GM19043 (cell line): ENCODE results near the gene CPN1.
"Not testable (repeated sequence)": the region's sequence is repeated elsewhere in the genome, so short reads cannot be mapped to it uniquely, and the experiment has no call there.

ENCODE experiments used
- ATAC-seq: cut with Tn5 transposase; IDR thresholded peaks from one replicate; pipeline ENCODE4 v1.9.1; 2021; ENCODE audit warnings: low read depth; ENCODE audit not compliant: unreplicated experiment

CPN1 gene

DNA sequence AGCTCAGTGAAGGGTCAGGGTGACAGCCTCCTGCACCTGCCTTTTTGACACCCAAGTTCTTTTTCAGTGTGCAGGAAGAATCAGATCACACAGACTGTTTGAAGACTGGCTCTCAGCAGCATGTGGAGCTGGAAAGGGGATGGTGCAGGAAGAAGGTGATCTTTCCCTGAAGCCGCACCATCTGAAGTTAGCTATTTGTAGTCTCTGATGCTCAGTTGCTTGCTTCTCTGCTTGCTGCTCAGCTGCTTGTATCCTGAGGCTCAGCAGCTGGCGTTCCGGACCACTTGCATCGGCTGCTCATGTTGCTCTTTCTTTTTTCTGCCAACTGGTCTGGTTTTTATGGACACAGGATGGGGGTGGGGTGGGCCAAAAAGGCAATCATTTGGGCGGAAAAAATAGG is 56.1 kb downstream of the CPN1 start:
- no peak for ATAC-seq

DNA sequence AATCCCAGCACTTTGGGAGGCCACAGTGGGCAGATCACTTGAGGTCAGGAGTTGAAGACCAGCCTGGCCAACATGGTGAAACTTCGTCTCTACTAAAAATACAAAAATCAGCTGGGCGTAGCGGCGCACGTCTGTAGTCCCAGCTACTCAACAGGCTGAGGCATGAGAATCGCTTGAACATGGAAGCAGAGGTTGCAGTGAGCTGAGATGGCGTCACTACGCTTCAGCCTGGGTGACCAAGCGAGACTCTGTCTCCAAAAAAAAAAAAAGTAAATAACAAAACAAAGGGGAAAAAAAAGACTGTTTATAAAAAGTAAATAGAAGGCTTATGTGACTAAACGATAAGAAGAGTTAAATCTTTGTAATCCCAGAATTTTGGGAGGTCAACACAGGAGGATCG is 56.9 kb downstream of the CPN1 start:
- no peak for ATAC-seq

DNA sequence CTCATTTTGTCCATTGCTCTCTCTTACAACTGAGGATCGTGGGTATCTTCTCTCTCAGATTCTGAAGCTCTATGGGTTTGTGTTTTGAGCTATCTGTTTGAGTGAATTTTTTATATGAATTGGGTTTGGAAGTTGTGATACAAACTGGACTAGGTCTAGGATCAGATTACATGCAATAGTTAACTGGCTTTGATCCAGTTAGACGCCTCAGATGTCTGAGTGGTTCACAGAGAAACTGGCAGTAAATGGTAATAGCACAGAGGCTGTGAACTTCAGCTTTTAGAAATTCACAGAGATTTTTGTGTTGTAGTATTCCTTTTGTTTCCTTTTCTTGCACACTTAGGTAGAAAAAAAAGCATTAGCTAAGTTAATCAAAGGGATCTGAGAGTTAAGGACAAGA is 59.3 kb downstream of the CPN1 start:
- no peak for ATAC-seq

DNA sequence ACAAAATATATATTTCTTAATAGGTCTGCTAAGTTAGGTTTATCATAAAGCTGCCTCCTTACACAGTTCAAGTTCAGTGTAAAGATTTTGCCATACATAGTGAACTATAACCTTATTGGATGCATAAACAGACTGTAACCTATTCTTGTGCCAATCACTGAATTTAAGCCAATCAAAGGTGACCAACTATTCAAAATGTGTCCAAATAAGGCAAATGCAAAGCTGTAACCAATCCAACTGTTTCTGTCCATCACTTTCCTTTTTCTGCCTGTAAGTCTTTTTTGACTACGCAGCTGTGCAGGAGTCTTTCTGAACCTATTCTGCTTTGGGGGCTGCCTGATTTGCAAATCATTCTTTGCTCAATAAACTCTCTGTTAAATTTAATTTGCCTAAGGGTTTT is 60.3 kb downstream of the CPN1 start:
- ATAC-seq = no peak

DNA sequence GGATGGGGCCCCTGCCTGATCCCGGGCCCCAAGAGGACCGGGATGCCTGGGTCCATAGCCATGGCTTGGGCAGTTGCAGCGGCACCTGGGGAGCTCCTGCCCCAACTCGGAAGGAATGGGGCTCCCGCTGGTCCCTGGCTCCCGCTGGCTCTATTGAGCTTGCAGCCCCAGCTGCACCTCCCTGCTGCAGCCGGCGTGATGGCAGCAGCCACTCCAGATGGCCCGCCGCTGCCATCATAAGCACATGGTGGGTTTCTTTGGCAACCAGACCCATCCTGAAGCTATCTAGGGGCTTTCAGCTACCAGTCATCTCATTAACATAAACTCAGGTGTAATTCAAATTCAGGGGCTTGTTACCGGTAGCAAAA is 60.8 kb downstream of the CPN1 start:
- no peak for ATAC-seq

DNA sequence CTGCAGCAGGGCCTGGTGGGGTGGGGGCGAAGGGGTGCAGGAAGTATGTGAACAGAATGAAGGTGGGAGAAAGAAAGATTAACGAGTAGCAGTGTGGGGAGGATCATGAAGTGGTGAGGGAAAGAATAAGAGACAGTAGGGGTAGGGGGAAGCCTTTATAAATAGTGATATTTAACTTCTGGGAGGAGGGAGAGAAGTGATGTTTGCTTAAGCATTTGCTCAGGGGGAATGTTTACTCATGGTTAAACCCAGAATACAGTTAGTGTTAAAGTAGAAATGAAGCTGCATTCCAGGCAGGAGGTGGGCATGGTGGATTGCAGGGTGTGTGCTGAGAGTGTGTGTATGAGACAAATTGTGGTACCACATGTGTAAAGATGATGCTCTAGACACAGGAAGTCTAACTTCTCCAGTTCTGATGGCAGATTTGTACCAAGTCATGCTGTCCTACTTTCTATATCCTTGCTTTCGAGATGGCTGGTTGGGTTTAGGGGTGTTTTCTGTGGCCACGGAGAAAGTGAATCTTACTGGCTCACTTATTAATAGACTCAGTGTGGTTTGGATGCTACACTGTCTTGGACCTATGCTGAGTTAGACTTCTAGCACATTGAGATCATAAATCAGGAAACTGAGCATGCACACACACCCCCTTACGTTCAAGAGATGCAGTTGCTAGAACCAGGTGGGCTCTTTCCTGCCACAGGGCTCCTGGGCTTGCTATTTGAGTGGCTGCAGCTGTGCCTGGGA is 61.4 kb downstream of the CPN1 start:
- peak; percentile 74 for ATAC-seq

DNA sequence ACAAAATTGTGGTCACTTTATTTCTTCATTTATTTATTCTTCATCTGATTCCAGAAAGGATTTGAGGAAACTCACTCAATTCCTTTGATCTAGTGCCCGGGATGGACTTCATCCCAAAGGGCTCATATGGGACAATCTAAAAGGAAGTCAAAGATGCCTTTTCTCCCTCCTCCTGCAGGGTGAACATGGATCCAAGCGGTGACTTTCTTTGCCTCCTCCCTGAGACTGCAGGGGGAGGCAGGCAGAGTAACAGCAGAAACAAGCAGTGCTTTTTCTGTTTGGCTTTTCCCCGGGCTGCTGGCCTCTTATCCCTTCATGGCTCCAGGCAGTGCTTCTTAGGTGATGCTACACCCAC is 61.9 kb downstream of the CPN1 start:
- ATAC-seq = no peak

DNA sequence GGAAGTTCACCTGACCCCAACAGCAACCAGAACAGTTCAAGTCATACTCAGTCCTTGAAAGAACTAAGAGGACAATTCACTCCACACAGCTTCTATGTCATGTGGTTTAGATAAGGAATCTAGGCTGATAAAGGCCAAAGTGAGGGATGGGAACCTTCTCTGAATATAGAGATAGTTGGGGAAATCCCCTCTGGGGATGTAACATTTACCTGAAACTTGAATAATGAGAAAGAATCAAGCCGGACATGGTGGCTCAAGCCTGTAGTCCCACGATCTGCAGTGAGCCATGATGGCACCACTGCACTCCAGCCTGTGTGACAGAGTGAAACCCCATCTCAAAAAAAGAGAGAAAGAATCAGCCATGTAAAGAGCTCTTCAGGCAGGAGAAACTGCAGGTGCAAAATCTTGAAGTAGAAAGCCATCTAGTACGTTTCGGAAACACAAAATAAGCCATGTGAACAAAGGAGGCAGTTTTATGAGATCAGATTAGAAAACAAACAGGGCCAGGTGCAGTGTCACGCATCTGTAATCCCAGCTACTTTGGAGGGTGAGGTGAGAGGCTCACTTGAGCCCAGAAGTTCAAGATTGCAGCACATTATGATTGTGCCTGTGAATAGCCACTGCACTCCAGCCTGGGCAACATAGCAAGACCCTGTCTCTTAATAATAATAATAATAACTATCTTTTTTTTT is 67.5 kb downstream of the CPN1 start:
- peak; percentile 76 for ATAC-seq

DNA sequence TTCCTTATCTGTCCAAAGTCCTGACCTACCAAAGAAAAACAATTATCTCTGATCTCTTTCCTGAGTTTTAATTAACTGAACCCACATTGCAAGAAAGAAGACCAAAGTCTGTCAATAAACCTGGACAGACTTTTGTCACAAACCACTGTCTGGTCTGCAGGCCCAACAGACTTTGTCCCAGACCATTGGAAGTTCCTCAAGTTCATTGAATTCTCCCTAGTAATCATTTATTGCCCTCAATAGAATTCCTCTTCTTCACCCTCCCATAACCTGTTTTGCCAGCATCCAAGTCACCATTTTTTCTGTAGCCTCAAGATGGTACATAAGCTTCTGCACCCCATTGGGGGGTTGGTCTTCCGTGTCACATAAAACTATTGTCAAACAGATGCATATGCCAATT is 68.0 kb downstream of the CPN1 start:
- ATAC-seq = no peak

DNA sequence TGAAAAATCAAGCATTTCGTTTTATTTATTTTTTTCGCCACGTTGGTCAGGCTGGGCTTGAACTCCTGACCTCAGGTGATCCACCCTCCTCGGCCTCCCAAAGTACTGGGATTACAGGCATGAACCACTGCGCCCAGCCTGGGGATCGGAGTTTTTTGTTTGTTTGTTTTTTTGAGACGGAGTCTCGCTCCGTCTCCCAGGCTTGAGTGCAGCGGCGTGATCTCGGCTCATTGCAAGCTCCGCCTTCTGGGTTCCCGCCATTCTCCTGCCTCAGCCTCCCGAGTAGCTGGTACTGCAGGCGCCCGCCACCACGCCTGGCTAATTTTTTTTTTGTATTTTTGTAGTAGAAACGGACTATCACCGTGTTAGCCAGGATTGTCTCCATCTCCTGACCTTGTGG is 69.8 kb downstream of the CPN1 start:
- not testable (repeated sequence) for ATAC-seq

DNA sequence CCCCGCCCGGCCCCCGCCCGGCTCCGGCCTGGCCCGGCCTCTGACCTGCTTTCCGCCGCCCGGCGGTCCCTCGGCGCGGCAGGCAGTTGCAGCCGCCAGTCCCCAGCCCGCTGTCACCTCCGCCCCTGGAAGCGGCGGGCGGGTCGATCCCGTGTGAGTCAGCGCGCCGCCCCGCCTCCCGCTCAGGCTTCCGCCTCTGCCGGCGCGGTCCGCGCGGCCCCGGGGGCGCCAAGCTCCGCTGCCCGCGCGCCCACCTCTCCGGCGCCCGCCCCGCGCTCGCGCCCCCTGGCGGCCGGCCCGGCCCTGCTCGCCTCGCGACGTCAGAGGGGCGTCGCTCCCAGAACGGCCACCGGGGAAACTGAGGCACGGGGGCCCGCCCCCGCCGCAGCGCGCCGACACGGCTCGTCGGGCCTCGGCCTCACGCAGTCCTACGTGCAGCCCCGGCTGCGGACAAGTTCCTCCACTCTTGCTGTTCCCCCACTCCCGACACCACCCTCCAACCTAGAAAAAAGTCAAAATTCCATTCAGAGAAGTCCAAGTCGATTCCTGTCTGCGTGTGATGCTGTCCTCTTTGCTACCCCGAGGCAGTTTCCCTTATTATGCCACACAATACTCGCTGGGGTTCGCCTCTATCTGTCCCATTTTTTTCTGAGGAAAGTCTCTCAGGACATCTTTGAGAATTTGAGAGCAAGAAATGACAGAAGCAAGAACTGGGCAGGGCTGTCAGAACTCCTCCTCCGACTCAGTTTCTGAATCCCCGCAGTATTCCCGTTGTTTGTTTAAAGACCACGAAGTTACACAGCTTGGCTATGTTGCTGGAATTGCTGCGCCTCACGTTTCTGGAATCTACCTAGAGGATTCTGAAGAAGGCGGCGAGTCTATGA is 71.6 kb downstream of the CPN1 start, which contains the start of gene DNMBP:
TSS of gene DNMBP (minus strand) at position 155 of the 884 bp plus-strand sequence. CDS start 37,823 bp downstream, outside the sequence.
- peak; percentile 44 for ATAC-seq

DNA sequence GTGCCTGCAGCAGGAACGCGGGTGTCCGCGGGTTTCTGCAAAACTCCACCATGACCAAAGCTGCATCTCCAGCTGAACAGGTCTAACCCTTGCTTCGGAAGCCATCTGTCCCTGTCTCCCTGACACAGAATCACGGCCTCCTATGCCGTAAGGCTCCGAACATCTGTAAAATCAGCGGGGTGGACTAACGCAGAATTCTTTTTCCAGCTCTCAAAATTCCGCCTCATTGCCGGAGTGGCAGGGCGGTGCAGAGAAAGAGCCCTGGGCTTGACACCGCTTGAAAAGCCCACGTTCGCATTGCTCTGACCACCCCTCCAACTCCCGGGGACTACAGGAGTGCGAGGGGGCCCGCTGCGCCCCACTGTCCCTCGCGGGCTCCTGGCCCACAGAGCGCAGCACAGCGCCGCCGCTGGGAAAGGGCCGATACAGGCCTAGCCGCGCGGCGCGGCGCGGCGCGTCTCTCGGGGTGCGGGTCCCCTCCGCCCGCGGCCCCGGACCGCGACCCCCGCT is 72.3 kb downstream of the CPN1 start:
- peak; percentile 26 for ATAC-seq

DNA sequence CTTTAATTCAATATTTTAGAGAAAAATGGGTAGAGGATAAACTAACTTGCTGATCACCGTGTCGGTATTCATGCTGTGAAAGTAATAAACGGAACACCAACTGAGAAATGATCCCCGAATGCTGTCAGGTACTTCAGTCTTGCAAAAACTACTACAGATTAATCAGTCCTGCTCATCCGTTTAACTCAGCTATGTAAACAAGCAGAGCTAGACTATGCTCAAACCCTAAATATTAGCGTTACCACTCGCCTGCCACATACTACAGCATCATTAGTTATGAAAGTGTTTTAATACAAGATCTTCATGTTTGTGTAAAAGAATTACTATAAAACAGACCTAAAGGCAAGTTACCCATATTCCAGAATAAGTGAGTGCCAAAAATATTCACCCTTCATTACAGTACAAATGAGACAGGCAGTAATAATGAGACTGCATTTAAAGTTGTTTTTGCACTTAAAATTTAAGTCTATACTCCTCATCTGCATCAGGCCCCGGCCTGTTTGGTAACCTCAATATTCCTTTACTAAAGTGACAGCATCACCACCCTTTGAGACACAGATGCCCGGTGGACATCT is 72.9 kb downstream of the CPN1 start:
- ATAC-seq = no peak

DNA sequence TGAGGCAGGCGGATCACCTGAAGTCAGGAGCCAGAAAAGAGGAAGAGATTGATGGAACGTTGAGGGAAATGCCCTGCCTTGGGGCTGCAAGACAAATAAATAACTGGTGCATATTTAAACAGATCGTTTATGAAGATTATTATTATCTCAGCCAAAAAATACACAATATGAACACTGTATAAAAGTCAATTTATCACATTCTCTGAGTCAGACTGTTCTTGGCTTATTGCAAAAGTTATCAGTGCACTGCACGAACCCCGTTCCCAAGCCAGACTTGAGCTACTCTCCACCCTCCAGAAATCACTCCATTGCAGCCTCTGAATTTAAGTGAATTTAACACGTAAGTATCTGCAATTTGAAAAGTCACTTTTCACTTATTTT is 73.5 kb downstream of the CPN1 start:
- no peak for ATAC-seq

DNA sequence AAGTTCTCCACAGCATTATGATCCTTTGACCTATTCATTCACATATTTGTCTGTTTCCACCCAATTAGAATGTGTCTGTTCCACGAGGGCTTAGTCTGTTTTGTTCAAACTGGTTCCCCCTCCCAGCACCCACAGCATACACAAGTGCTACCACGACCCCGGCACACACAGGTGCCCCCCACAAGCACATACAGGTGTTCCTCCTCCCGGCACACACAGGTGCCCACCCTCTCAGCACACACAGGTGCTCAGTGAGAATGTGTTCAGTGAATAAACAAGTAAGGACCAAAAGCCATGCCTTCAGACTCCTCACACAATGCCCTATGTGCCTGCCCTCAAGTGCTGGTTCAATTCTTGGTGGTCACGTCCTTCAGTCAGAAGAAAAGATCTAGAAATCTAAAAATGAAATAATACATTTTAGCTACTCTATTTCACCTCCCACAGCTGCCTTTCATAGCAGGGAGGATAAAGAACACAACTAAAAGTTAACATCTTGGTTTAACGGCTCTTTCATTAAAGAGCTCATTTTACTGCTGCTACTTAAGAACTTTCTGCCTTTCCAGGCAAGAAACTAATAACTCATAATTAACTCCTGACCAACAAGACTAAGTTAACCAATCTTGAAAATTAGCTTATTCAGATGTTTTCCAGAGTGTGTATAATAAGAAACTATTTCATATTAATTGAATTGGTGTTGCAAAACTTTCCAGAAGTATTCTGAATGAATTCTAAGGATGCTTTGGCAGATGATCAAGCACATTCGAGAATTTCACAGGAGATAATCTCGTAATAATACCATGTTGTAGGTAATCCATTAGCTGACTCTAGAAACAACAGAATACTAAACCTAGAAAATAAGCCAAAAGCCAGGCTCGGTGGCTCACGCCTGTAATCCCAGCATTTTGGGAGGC is 74.2 kb downstream of the CPN1 start:
- no peak for ATAC-seq

DNA sequence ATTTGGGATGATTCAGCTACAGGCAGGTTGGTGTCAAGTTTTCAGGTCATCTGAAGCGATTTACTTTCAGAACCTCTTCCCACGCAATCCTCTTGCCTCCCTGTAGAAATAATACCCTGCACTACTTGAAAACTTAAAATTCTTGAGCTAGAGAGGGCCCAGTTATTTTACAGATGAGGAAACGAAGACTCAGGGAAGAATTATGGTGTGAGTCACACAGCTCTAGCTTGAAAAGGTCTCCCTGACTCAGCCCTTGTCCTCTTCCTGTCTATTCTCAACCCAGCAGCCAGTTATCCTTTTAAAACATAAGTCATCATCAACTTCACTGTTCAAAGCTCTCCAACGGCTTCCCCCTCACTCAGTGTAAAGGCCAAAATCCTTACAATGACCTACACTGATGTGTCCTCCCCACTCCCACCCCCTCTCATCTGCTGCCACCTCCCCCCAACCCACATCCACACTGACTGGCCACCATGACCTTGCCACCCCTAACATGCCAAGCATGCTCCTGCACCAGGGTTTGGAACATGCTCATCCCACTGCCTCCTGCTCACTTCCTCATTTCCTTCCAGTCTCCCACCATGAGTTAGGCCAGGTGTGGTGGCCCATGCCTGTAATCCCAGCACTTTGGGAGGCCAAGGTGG is 75.3 kb downstream of the CPN1 start:
- no peak for ATAC-seq

DNA sequence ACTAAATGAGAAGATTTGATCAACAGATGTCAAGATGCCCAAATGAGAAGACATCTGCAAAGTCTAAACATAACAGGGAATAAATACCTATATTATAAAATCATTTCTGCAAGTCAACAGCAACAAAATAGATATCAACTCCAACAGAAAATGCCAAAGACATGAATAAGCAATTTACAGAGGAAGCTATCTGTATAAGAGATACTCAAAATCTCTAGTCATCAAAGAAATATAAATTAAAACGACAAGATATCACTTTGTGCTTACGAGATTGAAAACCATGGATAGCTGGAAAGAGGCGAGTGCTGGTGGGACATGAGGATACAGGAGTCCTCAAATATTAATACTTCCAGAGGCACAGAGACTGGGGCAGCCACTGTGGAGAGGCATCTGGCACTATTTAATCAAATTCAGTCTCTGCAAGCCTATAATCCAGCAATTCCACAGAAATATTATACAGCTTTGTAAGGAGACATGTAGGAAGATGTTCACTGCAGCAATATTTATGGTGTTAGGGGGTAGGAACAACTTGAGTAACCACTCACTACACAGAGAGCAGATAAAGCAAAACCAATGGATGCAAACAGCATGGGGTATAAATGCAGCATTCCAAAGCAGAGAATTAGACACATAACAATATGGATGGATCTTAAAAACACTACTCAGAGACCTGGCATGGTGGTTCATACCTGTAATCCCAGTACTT is 76.7 kb downstream of the CPN1 start:
- ATAC-seq = no peak

DNA sequence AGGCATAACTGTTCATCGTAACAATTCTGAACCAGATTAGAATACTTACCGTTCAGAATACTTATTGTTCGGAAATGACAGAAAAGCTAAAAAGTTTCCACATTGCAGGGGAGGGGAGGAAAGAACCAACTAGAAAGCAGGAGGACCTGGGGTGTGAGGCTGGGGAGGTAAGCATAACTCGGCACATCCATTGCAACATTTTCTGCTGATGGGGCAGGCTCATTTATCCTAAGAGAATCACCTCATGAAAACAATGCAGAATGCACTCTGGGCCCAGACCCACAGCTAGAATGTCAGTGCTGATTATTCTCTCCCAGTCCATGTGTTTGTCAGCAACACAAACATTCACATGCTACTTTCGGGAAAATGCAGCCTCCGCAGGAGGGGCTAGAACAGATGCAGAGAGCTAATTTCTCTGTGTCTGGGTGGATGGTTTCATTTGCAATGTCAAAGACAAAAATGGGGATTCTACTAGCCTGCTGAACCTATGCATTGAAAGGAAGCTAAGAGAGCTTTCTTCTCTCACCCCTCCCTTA is 81.5 kb downstream of the CPN1 start:
- ATAC-seq = no peak
